HG02938 (cell line): Measurements from ENCODE around the gene LRIF1.
"Not testable (repeated sequence)": the region's sequence is repeated elsewhere in the genome, so short reads cannot be mapped to it uniquely, and the experiment has no call there.

Experiments
- ATAC-seq: cut with Tn5 transposase; IDR thresholded peaks from one replicate; pipeline ENCODE4 v1.9.1; 2021; ENCODE audit warnings: mild to moderate bottlenecking, moderate library complexity; ENCODE audit not compliant: unreplicated experiment

The LRIF1 gene

GRCh38 chr1:110963691-110964454 lies at the start of gene LRIF1:
Gene LRIF1, minus strand, starts transcription at chr1:110963922. Its CDS starts 234 bp downstream, at chr1:110963688.
- peak; percentile 96 for ATAC-seq

DNA sequence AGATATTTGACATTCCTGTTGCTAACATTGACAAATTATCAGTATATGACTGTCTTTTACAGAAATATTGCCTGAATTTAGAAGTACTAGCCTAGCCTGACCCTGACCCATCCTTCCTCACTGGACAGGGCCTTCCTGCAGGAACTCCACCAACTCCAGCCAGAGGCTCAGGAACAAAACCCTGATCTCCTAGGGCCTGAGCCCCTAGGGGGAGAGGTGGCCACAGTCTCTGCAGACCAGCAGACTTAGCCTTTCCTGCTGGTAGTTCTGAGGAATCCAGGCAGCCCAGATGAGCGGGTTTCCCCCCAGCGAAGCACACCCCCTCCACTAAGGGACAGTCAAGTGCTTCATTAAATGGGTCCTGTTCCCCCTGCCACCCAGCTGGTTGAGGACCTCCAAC lies 44.3 kb upstream of the LRIF1 start:
- no peak for ATAC-seq

DNA sequence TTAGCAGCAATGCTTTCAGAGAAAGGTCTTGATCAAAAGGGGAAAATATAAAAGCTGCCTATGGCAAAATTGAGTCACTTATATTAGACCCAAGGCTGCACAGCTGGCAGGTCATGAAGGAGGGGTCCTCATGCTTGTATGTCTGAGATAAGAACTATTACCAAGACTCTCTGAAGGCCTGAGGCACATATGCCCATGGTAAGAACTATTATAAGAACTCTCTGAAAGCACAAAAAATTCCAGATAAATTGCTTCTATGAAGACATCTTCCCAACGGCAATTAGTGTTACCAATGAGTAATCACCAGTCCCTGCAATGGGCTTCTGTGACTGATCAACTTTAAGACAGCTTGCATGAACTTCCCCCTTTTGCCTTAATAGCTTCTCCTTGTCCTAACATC lies 42.8 kb upstream of the LRIF1 start:
- no peak for ATAC-seq

GRCh38 chr1:110999607-111000006 lies 35.9 kb upstream of the LRIF1 start:
- ATAC-seq: not testable (repeated sequence)

DNA sequence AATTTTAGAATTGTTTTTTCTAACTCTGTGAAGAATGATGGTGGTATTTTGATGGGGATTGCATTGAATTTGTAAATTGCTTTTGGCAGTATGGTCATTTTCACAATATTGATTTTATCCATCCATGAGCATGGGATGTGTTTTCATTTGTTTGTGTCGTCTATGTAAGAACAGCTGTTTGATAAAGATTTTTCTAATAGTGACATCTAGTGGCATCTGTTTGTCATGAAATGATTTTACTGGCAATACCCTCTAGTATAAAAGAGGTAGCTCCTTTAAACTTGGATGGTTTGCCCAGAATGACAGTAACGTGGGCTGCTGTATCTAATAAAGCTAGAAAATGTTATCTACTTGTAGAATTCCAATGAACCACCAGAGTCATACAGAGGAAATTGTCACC lies 28.6 kb upstream of the LRIF1 start:
- ATAC-seq: not testable (repeated sequence)

DNA sequence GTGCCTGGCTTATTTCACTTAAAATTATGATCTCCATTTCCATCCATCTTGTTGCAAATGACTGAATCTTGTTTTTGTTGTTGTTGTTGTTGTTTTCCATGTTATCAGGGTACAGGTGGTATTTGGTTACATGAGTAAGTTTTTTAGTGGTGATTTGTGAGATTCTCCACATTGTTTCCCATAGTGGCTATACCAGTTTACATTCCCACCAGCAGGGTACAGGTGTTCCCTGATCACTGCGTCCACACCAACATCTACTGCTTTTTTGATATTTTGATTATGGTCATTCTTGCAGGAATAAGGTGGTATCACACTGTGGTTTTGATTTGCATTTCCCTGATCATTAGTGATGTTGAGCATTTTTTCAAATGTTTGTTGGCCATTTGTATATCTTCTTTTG lies 27.6 kb upstream of the LRIF1 start:
- not testable (repeated sequence) for ATAC-seq

GRCh38 chr1:110990541-110990940 lies 26.8 kb upstream of the LRIF1 start:
- no peak for ATAC-seq

DNA sequence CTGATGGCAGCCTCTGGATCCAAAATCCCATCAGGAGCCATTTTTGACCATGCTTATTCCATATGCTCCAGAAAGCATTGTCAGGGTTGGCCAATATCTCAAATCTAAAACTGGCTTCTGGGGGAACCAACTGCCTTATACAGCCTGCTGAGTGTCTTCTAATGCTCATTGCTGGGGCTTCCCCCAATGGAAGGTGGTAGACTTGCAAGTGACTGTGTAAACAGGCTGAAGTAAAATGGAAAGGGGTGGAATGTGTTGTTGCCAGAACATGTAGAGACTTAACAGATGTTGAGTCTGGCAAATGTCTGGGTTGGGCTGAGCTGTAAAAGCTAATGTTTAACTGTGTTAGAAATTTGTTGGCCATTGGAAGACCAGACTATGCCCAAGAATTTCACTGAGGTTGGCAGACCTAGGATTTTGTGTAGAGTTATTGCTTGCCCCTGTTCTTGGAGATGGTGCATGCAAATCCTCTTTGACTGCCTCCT lies 22.7 kb upstream of the LRIF1 start:
- no peak for ATAC-seq

DNA sequence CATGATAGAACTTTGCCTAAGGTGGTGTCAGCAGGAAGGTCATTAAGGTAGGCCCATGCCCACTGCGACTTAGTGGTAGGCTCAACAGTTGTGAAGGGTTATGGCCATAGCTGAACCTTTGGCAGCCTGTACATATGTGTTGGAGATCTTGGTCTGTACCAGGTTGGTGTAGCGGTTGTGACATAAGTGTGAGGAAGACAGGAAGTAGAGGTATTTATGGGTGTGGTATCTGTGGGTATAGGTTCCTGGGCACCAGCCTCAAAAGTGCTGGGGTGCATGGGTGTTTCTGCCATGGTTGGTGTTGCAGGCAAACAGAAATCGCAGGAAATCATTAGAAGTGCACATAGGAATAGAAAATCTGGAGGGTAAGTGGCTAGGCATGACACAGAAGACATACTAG lies 18.6 kb upstream of the LRIF1 start:
- ATAC-seq: no peak

DNA sequence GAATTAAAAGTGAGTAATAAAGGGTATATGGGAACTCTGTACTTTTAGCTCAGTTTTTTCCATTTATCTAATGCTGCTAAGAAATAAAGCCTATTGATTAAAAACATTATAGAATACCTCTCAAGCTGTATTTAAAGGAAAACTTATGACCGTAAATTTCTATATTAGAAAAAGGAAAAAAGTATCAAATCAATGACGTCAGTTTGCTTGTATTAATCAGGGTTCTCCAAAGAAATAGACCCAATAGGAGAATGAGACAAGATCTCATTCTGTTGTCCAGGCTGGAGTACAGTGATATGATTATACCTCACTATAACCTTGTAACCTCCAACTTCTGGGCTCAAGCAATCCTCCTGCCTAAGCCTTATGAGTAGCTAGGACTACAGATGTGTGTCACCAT lies 15.4 kb upstream of the LRIF1 start:
- ATAC-seq: no peak

DNA sequence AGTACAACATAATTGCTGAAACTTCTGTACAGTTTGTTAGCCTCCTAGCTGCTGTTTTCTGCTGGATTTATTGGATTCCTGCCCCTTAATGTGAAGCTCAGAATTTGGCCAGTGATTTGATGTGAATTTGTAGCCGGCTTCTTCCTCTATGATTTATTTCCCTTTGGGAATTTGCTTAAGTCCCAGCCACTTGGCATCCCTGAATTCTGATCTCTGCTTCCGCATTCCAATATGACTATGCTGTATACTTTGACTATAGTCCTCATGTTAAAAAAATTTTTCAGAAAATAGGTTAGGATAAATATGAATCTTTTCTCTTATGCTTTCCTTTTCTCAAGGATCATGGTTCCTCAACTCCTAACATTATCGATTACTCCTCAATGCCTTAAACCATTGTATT lies 12.4 kb upstream of the LRIF1 start:
- ATAC-seq: no peak

DNA sequence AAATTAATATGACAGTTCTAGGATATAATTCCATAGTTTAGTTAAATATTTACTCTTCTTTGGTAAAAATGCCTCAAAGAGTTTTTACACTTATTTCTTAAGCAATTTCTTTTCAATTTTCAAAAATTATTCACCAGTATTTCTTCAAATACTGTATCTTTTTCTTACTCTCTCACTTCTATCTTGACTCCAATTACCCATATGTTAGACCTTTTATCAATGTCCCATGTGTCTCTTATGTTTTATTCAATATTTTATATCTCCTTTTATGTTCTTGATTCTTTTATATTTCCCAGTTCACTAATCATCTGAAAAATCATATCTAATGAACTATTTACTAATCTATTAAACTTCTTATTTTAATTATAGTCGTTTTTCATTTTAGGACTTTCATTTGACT lies 11.5 kb upstream of the LRIF1 start:
- no peak for ATAC-seq

GRCh38 chr1:110967256-110967655 lies 3.5 kb upstream of the LRIF1 start:
- no peak for ATAC-seq

DNA sequence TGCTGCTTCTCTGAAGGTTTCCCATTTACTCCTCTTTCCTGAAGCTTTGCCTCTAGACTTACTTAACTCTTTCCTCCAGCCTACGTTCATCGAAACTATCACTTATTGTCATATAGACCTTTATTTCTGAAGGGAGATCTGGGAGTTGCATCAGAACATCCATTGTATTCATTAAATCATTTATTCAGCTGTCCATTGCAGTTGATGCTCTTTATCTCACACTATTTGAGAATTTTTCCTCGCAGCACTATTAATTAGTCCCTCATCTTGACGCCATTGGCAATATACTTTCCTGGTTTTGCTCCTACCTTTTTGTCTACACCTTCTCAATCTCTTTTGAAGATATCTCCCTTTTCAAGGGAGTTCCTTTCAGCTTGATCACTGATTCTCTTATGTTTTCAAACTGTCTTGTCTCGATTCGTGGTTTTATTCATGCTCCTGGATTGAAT lies 757 bp upstream of the LRIF1 start:
- no peak for ATAC-seq

DNA sequence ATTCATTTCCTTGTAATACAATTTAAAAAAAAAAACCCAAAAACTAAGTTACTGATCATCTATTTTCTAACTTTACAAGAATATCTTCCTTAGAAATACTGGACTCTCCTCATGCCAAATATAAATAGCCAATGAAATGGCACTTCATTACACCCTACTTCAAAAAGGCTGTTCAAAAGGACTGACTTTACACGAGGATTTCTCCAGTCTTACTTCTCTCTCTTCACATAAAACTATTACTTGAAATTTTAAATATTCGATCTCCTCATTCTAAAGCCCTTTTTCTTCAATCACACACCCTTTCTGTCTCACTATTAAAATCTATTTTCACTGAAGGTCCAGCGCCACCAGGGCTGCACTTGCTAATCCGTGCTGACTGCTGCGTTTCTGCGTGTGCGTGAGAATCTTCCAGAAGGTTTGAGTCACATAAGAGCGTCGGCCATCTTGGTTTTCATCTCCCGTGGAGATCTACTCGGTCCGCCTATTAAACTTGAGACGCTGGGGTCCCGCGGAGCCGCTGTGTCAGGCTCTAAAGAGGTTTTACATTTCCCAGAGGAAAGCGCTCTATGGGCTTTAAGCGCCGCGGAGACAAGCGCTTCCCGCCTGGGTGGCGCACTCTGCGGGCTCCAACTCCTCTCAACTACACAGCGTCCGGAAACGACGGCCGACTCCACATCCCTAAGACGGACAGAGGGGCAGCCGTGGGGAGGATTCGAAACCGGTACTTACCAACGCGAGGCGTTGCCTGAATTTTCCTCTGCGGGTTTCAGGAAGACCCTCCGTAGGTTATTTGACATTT lies 631 bp downstream of the LRIF1 start:
- peak; percentile 32 for ATAC-seq

DNA sequence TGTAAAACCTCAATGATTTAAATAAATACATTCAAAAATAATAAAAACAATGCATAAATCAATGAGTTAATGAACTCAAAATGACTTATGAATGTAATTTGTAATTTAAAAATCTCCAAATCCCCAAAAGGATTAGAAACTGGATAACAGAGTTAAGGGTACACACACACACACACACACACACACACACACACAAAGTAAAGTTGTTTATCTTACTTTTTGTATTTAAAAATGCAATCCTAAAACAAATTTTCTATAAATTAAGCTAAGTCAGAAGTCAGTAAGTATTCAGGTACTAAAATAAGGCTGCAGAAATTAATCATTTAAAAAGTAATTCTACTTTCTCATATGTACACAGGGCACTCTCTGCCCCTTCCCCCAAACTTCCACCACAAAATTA lies 1.8 kb downstream of the LRIF1 start:
- ATAC-seq: no peak

DNA sequence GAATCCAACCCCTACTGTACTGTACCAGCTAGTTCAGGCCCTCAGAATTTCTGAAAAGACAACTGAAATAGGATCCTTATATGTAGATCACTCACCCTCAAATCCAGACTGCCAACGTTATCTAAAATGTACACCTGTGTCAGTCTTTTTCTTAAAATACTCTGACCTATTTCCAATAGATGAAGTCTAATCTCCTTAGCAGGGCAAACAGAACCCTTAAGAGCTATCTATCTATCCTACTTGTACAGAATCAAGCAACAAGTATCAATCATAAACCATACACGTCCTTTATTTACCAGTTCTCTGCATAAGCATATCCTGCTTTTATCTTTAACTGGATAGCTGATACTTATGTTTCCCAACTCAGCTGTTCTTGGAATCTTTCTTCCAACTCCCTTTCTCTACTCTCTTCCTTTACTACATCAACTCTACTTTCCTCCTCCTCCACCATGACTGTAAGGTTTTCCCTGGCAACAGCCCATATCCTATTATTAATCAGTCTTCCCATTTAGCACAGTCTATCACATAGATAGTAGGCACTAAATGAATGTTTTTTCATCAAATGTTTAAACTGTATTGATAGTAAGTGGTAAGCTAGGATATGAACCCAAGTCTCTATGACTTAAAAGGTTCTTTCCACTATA lies 2.8 kb downstream of the LRIF1 start:
- no peak for ATAC-seq

- no peak for ATAC-seq
These were observed 5.9 kb downstream of the LRIF1 start for GRCh38 chr1:110957798-110958197.

DNA sequence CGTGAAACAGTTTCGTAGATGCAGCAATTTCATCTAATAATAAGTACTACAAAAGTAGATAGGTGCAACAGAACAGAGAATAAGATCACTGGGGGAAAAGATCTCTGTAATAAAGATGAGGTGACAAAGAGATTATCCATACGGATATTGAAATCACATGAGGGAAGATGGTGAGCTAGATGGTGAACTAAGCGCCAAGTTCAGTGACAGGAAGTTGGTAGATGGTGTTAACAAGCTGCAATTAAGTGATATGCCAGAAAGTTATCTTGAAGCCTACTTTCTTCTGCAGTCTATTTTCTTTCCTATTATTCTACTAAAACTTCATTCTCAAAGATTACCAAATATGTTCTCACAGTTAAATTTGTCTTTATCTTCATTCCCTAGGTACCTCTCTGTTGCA lies 7.1 kb downstream of the LRIF1 start:
- no peak for ATAC-seq

DNA sequence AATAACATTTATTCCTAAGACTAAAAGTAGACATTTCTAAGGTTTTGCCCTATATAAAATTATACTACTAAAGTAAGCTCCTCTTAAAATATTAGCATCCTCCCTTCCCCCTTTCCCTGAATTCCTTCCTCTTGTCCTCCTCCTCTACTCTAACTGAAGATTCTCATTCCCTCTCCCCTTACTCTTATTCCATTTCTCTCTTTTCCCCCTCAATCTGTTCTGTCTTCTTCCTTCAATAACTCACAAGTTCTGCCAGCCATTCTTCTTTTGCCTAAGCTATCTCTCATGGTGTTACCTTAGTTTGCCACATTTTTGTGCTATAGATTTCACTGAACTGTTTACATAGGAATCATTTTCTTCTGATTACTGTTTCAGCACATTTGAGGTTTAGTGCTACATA lies 10.7 kb downstream of the LRIF1 start:
- ATAC-seq: no peak

- ATAC-seq: no peak
These were observed 11.7 kb downstream of the LRIF1 start for GRCh38 chr1:110952031-110952430.

DNA sequence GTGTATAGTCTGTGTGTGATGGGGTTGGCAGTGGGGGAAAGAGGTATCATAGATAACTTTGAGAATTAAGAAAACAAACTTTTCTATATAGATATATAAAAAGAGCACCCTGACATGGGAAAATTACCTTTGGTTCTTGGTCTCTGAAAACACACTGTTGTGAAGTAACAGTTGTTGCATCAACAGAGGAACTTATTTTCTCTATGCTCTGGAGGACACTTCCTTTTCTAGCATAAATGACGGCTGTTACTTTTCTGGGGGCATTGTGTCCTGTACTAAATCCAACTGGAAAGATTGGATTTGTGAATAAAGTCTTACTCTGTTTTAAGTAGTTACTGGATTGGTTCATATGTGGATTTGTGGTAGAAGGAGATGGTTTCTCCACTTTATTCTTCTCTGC lies 12.6 kb downstream of the LRIF1 start:
- no peak for ATAC-seq
